NCI-H128 (cell line): ENCODE measurements around the gene SRC.

Experiments used
- DNase-seq: peaks from one replicate; lab custom pipeline; 2025; ENCODE audit not compliant: unreplicated experiment; lab: John Stamatoyannopoulos, UW

The SRC gene

GRCh38 chr20:37345339-37346235 lies at the start of gene SRC:
TSS of gene SRC (plus strand) at chr20:37346140. CDS start at chr20:37384154, 38,014 bp downstream.
- DNase-seq, result peak; percentile 32

- no peak for DNase-seq
These were observed 49.6 kb upstream of the SRC start for GRCh38 chr20:37296371-37296770.

- no peak for DNase-seq
These were observed 48.7 kb upstream of the SRC start for GRCh38 chr20:37297066-37297736.

GRCh38 chr20:37298190-37298939 lies 47.6 kb upstream of the SRC start:
- DNase-seq, result no peak

- no peak for DNase-seq
These were observed 46.0 kb upstream of the SRC start for GRCh38 chr20:37299718-37300528.

GRCh38 chr20:37301120-37301519 lies 44.8 kb upstream of the SRC start:
- no peak for DNase-seq

GRCh38 chr20:37301558-37301957 lies 44.4 kb upstream of the SRC start:
- DNase-seq, result no peak

GRCh38 chr20:37302981-37303380 lies 43.0 kb upstream of the SRC start:
- DNase-seq, result no peak

- DNase-seq, result no peak
These were observed 42.3 kb upstream of the SRC start for GRCh38 chr20:37303637-37304036.

GRCh38 chr20:37305079-37305478 lies 40.9 kb upstream of the SRC start:
- no peak for DNase-seq

GRCh38 chr20:37305839-37306238 lies 40.1 kb upstream of the SRC start:
- no peak for DNase-seq

GRCh38 chr20:37308086-37309050 lies 37.6 kb upstream of the SRC start:
- no peak for DNase-seq

GRCh38 chr20:37309290-37309689 lies 36.6 kb upstream of the SRC start:
- DNase-seq, result no peak

- no peak for DNase-seq
These were observed 35.9 kb upstream of the SRC start for GRCh38 chr20:37309936-37310590.

GRCh38 chr20:37310951-37311350 lies 35.0 kb upstream of the SRC start:
- DNase-seq, result no peak

- no peak for DNase-seq
These were observed 34.1 kb upstream of the SRC start for GRCh38 chr20:37311710-37312355.

GRCh38 chr20:37313546-37314091 lies 32.3 kb upstream of the SRC start:
- DNase-seq, result no peak

- no peak for DNase-seq
These were observed 31.8 kb upstream of the SRC start for GRCh38 chr20:37314099-37314498.
